HG02623 (cell line): ENCODE data around the gene HOXB7.

Experiments used
- ATAC-seq: cut with Tn5 transposase; IDR thresholded peaks from one replicate; pipeline ENCODE4 v1.9.1; 2021; ENCODE audit warnings: moderate library complexity; ENCODE audit not compliant: unreplicated experiment

Gene HOXB7

DNA sequence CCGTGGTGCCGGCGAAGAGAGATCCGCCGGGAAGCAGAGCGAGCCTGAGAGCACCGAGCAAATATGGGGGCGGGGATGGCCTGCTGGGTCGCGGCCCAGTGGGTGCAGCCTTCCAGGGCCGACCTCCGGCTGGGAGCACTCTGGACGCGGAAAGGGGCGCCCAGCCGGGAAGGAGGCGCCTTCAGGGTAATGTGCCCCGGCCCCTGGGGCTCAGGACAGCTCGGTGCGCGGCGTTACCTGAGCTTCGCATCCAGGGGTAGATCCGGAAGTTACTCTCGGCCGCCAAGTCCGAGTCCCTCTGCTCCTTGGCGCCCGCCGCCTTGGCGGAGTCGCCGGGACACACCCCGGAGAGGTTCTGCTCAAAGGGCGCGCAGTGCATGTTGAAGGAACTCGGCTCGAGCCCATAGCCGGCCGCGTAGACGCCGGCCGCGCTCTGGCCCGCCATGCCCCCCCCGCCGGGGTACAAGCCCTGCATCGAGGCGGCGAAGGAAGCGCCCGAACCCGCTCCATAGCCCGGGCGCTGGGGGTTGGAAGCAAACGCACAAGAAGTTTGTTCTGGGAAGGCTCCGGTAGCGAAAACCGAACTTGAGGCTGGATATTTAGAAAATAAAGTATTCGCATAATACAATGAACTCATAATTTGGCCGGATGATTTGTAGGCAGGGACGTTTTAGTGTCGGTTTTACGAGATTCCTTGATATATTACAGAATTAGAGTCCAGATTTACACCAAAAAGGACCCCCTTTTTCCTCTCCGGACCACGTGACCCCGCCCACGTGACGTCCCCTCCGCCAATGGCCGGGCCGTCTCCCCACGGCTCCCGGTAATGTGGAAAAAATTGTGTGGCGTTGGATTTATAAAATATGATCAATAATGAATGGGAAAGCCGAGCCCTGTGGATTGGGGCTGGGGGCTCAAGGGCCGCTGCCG is at the start of gene HOXB7:
Gene HOXB7 (minus strand): TSS at position 736 of the 930 bp plus-strand sequence. CDS start 99 bp downstream, at position 637.
- ATAC-seq = no peak

DNA sequence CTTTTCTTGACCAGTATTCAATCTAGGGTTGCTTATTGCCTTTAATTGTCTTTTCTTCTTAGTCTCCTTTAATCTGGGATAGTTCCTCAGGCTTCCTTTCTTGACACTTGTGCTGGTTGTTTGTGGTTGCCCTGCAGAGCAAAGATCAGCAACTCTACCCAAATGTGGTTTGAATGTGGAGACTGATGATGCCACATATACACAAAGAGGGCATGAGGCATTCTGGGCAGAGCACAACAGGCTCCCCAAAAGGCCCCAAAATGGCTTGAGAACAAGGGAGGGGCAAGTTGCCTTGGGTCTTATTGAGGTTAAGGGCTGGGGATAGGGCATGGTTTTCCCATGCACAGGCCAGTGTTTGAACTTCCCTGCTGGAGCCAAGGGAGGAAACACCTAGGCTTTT is 45.1 kb upstream of the HOXB7 start:
- no peak for ATAC-seq

DNA sequence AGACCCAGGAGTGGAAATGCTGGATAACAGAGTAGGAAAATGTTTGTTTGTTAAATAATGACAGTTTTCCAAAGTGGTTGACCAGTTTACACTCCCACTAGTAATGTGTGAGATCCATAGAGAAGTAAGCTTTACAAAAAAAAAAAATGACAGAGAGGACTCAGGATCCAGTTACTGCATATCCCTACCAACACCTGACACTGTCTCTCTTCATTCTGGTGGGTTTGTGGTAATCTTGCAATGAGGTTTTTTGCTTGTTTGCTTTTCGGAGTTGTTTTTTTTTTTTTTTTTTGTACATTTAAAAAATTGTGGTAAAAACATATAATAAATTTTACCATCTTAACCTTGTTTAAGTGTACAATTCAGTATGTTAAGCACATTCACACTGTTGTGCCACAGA is 38.9 kb upstream of the HOXB7 start:
- no peak for ATAC-seq

DNA sequence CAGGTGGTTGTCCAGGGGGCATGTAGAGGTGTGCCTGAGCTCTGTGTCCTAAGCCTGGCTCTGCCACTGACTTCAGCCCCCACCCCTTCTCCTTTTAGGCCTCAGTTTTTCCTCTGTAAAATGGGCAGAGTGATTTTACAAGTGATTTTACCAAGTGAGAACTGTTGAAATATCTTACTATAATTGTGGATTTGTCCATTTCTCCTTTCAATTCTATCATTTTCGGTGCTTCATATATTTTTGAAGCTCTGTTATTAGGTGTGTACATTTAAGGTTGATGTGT is 37.1 kb upstream of the HOXB7 start:
- no peak for ATAC-seq

DNA sequence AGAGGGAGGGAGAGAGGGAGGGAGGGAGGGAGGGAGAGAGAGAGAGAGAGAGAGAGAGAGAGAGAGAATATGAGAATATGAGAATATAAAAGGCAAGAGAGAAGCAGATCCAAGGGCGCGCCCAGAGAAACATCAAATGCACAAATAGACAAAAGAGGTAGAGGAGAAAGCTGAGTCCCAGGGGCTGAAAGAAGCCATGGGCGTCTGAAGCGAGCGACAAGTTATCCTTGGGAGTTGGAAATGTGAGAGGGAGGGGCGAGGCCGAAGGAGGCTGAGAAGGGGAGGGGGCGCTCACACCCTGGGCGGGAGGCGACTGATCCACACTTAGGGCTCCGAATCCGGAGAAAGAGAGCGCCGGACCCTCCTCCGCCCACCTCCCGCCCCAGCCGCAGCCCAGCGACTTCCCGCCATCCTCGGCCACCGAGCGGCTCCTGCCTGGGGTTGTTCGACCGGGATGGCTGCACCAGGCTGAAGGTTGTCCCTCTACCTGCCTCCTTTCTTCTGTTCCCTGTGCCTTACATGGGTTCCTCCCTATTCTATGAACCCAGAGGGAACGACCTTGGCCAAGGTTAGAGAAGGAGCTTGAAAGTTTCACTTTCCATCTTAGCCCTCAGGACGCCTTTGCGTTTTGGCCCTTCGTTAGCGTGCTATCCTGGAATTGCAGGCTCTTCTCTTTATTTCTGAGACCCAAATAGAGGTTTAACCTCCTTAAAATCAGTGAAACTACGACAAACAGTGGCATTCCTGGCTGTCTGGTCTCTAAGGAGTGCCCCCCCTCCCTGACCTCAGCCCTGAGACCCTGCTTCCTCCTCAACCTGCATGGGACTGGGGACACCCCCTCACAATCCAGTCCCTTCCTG is 36.5 kb upstream of the HOXB7 start:
- no peak for ATAC-seq

DNA sequence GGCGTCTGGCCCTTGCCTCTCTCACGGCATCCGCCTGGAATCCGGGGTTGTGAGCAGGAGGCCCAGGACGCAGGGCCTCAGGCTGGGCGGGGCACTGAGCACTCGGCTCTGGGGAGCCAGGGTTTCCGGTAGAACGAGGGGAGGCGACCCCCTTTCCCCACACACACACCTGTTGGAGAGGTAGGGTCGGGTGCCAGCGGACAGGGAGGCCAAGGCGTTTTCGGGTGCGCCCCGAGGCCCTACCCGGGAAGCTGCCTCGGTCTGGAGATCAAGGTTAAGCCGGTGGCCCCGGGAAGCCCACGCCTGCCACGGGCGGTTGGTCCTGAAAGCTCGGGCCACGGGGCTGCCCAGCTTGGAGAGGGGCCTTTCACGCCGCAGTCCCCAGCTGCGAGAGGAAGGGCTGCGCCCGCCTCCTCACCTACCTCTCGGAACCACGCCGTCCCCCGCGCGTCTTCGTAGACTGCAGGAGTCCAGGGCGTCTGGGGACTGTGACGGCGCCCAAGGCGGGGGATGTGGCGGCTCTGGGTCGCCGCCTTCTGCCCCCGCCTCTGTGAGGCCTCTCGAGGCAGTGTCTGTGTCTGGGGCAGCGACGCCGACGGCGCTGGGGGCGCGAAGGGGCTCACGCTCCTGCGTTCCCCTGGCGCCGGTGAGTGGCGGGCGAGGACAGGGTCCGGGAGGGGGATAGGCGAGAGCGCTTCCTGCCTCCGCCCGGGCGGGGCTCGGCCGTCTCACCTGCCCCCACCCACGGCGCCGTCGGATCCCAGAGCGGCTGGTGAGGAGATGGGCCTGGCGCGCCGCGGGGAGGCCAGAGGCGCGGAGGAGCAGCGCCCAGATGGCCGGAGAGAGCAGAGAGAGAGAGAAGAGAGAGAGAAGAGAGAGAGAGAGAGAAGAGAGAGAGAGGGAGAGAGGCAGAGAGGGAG is 35.6 kb upstream of the HOXB7 start:
- no peak for ATAC-seq

DNA sequence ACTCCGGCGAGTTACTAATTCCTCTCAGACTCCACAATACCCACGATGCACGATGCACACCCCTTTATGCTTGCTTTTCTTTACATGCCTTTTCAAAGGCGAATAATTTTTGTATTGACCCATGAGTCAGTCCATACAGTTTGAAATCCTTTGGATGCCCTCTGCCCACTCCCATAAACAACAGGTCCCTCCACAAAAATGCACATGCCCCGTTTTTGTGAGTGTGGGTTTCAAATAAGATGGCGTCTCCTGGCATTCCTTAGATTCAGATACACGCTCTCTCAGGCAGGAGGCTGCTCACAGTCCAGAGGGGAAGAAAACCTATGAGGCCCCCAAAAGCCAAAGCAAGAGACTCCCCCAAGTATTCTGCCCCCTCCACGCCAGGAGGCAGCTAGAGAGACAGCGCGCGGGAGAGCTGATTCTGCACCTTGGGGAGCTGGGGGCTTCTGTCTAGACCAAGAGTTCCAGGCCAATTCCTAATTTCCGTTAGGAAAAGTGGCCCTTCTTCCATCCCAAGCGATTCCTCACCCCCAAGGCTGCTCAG is 34.9 kb upstream of the HOXB7 start:
- no peak for ATAC-seq

DNA sequence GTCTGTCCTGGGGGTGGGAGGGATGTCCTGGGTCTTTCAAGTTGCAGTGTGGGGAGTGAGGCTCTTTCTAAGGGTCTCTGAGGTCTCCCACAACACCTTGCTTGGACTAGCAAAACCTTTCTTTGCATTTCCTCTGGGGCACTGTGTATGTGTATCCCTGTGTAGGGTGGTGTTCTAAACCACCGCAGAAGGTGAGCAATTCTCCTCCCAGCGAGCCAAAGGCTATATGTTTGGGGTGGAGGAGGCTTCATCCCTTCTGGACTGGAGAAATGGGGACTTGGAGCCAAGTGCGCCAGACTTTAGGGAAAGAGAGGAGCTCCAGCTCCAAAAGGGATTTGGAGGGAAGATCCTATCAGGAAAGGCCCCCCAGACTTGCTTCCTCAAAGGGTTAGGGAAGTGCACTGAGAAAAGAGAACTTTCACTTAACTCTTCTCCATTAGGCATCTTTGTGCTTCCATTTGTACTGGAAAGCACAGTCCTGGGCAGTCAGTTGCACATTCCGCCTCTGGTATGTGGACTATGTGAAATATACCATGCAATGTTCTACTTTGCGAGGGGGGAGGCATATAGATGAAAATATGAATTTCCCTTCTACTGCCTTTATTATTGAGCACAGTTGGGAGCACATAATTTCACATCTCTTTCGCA is 34.2 kb upstream of the HOXB7 start:
- ATAC-seq = no peak

DNA sequence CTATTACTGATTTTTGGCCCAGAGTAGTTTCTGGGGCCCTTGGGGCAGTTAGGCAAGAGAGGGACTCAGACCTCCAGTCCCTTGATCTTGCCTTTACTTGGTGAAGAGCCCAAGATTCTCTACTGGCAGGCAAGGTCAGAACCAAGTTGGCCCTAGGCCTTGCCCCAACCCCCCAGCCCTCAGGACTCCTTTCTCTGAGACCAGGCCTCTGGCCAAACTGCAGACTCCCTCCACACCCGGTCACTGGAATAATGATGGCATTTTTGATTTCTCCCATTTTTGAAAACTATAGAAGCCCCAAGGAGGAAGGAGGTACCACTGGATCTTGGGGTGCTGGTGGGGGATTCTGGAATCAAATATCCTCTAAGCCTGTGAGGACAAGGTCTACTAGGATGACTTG is 33.3 kb upstream of the HOXB7 start:
- ATAC-seq = no peak

DNA sequence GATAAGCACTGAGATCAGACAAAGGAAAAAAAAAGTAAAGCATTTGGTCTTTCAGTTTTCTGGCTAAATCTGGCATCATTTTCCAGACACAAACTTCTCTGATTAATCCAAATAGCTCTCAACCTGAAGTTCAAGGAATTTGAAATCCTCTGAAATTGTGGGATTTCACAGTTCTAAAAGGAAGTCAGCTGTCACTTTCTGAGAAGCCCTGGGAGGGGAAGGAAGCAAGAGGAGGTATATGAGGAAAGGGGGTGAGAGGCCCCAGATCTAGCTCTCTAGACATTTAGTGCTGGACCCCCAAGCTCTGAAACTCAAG is 32.8 kb upstream of the HOXB7 start:
- ATAC-seq = no peak

DNA sequence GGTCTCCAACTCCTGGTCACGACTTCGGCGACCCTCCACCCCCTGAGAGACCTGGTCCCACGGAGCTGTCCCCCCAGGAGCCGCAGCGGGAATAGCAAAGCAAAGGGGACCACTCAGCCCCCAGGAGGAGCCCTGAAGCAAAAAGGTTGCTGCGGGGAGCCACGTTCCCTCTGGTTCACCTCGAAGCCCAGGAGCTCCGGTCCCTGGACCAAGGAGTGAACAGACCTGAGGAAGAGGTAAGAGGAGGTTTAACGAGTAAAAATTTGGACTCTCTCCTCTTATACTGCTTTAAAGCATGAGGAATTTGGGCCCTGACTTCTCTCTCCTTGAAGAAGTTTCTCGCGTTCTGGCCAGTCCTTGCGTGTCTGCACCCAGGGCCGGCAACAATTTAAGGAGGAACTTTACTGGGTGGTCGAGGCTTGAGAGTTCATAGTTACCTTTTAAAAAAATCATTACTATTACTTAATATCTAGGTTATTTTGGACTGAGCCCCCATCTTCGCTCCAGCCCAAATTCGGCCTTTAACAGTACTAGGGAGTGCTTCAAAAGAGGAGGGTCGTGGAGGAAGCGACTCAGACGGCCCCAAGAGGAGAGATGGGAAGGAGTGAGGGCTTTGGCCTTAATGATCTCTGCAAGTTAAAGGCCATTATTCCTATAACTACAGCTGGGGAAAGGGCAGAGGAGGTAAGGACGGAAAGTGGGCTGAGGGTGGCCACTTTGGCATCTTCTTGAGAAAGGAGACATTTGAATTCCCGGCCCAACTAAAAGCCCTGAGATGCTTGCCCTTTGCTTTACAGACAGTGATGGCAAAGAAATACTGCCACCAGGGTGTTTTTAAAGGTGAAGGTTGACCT is 32.3 kb upstream of the HOXB7 start:
- ATAC-seq = no peak

DNA sequence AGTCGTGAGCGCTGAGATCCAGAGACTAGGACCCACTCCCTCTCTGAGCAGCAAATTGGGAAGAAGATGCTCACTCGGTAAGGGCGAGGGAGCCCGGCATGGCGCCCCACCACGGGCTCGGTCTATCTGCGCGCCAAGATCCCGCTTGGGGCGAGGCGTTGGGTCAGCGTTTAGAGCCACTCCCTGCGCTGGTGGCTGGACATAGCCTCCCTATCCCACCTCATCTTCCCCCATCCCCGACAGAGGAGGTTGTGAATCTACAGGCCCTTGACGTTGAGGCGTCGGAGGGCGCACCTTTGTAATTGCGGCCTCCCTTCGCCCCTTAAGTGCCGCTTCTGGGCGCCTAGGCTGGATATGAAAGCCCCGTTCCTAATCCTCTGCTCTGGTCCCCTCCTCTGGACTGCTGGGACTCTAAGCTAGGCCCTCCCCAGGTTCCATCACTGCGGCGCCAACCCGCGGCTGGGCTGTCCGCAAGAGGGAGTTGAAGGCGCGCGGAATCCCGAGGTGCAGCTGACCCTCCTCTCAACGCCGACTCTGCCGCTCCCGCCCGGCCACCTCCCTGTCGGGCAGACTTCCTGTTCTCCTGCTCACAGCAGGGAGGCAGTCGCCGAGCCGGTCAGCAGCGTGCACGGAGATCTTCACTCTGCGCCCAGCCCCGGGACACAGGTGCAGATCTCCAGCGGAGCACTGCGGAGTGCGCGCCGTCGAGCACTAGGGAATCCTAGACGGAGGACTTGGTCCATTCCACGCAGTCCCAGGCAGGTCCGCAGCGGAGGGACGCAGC is 31.4 kb upstream of the HOXB7 start:
- ATAC-seq = no peak

DNA sequence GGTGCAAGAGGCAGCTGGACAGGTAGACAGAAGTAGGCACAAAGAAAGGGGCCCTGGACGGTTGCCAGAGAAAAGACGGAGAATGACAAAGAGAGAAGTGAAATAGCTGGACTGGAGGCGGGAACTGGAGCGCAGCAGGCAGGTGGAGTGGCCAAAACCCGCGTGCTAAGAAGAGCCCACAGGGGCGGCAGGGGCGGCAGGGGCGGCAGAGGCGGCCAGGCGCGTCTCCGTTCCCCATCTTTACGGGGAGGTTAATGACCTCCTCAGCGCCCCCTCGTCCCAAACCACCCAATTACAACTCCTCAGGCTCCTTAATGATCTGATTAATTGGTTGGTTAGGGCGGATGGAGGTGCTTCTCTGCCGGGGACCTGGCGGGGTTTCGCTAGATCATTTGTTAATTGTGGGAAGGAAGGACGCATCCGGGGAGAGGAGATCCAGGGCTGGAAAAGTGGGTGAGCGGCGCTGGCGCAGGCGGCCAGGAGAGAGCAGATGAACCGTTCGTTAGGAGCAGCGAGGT is 30.8 kb upstream of the HOXB7 start:
- no peak for ATAC-seq

DNA sequence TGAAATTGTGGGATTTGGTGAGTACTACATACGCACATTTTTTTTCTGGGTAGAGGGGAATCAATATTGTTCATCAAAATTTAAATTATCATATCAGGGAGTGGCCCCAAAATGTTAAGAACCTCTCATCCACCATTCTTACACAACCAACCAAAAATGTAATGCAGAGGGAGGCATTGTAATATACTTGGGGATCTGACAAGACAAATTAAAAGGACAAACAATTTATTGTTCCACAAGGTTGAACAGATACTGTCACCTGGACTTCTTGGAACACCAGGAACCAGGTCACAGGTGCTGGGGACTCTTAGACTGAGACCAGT is 30.0 kb upstream of the HOXB7 start:
- ATAC-seq = no peak

DNA sequence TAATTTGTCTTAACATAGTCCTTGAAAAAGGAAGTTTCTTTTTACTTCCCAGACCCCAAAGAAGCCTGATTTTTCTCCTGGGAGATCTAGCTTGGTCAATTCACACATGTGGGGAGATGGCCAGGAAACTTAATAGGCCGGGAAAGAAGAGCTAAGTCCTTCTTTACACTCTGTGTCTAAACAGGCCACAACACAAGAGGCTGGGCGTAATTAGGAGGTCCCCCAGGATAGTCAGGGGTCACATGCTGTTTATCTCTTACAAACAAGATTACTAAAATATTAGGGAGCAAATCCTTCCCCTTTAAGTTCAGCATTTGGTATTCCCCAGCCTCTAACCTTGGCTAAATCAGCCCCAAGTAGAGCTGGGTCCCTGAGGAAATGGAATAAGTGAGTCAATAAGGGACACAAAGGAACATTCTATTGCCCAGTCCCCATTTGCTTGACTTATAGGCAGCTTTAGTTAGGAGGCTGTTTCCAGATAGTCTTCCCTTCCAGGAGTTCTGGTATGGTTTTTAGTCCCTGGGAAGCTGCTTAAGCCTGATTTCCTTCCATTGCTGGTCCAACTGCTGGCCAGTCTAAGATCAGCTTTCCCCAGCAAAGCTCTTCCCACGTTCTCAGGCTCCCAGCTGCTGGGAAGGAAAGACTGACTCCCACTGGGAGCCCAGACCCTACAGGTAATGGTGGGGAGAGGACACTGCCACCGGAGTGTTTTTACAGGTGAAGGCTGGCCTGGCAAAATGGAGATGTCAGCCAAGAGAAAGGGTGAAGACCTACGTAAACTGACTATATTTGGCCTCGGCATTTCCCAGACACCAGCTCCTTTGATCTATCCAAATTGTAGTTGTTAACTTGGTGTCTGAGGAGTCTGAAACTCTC is 29.4 kb upstream of the HOXB7 start:
- ATAC-seq = no peak

DNA sequence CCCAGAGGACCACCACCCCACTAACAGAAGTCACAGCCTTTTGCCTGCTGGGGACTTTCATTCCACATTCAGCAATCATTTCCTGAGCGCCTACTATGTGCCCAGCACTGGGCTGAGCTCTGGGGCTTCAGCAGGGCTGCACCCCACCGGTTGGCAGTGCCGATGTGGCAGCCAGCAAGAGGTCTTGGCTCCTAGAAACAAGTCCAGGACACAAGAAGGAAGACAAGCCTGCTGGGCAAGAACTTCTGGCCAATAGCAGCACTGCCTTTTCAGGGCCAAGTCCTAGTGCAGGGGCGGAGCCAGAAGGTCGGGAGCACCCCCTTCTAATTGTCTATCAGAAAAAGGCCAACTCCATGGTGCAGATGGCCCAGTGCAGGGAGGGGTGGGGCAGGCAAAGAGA is 28.3 kb upstream of the HOXB7 start:
- no peak for ATAC-seq

DNA sequence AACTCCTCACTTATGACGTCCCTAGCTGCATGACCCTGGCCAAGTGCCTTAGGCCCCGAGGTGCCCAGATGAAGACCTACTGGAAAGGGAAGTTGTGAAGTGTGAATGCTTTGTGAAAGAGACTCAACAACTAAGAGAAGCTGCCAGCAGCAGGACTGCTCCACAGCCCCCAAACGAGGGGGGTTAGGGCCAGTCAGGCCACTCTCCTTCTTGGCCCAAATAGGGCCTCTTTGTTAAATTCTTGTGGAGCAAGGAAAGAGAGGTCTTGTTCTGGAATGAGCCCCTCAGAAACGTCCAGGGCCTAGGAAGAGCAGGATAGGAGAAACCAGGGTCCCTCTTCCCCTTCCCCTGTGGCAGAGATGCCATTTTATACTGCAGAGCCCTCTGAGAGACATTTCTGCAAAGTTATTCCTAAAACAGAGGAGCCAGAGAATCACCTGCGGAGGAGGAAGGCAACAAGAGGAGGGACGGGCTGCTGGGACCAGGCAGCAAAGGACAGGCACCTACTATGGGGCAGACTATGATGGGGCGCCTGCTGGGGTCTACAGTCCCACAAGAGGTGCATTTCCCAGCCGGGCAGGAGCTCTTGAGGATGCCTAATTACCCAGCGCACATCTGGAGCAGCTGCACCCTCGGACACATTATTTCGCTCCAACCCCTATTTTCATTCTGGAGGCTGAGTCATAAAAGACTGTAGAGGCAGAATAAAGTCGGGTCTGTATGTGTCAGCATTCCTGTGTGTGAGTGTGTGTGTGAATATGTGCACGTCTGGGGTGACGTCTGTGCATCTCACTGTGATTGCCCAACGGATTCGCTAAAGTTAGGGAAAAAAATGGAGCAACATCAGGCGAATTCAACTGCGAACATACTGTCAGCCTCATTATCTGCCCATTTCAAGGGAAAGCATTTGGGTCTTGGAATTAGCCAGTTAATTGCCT is 26.8 kb upstream of the HOXB7 start:
- ATAC-seq = no peak
